Brain microvascular endothelial cell (primary cell): ENCODE measurements around the gene CD47.

ENCODE experiments used
- DNase-seq: peaks from one replicate; pipeline ENCODE4 v3.0.0-alpha.2; 2020
- H3K27ac ChIP-seq: fragments of 250-450 bp; sonication (Bioruptor Pico); 2 replicates; pipeline ENCODE4 v1.5.1; 2020; ENCODE audit warnings: mild to moderate bottlenecking, moderate library complexity
- H3K27me3 ChIP-seq: fragments of 250-450 bp; sonication (Bioruptor Pico); replicated peaks from 2 replicates; pipeline ENCODE4 v1.5.1; 2020; ENCODE audit warnings: mild to moderate bottlenecking
- H3K36me3 ChIP-seq: fragments of 250-450 bp; sonication (Bioruptor Pico); replicated peaks from 2 replicates; pipeline ENCODE4 v1.5.1; 2020; ENCODE audit warnings: mild to moderate bottlenecking
- H3K4me3 ChIP-seq: 2 replicates; pipeline ENCODE4 v1.5.1; 2011; ENCODE audit warnings: low read depth, mild to moderate bottlenecking, control low read depth, low read length, moderate library complexity
- in situ Hi-C: cut with HindIII; loops from 2 replicates; pipeline ENCODE4 v1.10.0; 2017; ENCODE audit warnings: low sequenced_read_pairs, low pct_ligation_motif_present
- TF ChIP-seq, protein P1 (sequence below): IDR thresholded peaks from 2 replicates; pipeline ENCODE4 v1.5.1; 2011; ENCODE audit warnings: low read depth, mild to moderate bottlenecking, moderate library complexity, low read length, control low read depth, inconsistent platforms; ENCODE audit errors: missing control alignments

Gene CD47

DNA sequence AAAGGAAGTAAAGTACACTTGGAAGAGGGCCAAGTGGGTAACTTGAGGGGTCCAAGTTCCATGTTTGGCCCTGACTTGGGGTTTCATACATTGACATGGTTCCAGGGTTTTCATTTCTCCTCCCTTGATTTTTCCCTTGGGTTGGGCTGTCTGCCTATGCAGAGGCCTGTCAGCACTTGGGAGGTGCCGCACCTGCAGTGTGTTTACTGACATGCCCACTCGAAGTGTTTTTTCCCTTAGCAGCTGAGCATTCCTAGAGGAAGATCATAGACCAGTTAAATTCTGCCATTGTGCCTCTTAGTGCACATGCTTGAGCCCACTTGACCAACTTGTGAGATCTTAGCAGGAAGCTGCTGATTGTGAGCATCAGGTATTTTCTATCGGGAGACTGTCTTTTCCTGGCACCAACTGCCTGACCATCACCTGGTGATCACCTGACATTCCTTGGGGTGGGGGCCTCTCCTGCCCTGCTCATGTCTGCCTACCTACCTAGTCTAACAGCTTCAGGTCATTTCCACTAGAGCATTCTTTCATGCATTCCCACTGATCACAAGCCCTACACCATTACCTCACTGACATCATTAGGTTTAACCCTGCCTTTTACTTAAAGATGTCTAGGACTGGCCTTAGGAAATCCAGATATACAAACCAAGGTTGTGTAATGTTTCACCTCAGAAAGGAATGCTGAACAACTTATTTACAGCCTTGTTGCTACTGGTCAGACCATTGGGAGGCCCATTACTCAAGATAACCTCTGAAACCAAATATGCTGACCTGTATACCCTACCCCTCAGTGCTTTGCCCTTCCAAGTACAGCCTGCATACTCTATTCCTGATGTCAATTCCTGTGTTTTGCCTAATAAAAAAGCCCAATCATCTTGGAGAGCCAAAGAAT lies 68.3 kb downstream of the CD47 start:
- in situ Hi-C loops: no loop called here
- TF ChIP-seq, protein P1, sequence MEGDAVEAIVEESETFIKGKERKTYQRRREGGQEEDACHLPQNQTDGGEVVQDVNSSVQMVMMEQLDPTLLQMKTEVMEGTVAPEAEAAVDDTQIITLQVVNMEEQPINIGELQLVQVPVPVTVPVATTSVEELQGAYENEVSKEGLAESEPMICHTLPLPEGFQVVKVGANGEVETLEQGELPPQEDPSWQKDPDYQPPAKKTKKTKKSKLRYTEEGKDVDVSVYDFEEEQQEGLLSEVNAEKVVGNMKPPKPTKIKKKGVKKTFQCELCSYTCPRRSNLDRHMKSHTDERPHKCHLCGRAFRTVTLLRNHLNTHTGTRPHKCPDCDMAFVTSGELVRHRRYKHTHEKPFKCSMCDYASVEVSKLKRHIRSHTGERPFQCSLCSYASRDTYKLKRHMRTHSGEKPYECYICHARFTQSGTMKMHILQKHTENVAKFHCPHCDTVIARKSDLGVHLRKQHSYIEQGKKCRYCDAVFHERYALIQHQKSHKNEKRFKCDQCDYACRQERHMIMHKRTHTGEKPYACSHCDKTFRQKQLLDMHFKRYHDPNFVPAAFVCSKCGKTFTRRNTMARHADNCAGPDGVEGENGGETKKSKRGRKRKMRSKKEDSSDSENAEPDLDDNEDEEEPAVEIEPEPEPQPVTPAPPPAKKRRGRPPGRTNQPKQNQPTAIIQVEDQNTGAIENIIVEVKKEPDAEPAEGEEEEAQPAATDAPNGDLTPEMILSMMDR: no peak
- Histone ChIP-seq H3K27ac (no peak overlapping the region), H3K36me3 (no peaks in the 10 kb centered on the region), H3K27me3 (no peaks in the 10 kb centered on the region), H3K4me3 (no peak overlapping the region)
- DNase-seq: no peak

DNA sequence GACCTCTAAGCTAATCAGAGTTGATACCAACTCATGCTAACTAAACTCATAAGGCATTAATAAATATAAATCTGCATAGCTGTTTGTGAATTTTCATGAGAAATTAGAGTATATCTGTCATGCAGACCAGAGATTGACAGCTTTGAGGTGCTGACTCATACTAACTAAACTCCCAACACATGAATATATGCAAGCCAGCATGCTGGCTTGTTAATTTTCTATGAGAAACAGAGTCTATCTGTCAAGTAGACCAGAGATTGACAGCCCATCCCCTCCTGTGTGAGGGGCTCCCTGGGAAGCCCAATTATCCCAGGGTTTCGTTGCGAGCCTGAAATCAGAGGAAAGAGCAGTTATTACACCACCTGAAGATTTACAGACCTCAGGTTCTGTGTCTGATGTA lies 69.3 kb downstream of the CD47 start:
- DNase-seq: no peak
- Histone ChIP-seq H3K36me3 (no peaks in the 10 kb centered on the region), H3K4me3 (no peak overlapping the region), H3K27me3 (no peaks in the 10 kb centered on the region), H3K27ac (no peak overlapping the region)
- in situ Hi-C loops: no loop called here
- TF ChIP-seq, protein P1: no peak

DNA sequence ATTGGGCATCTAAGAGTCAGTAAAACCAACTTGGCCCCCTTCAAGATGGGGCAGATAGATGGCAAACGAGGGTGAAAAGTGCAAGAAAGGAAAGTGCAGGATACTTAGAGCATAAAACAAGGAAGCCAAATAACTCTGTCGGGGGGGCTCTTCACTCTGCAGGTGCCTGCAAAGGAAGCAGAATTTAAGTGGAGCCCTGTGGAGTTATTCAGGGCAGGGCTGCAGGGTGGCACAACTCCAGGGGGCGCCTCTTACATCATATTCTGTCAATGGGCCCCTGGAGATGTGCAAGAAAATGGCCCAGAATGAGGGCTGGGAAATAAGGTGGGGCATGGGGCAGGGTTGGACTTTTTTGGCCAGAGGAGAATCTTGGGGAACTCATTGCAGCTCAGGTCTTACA lies 69.7 kb downstream of the CD47 start:
- no peaks in the 10 kb centered on the region for H3K27me3 ChIP-seq
- TF ChIP-seq, protein P1: no peak
- in situ Hi-C loops: no loop called here
- H3K27ac ChIP-seq: no peak overlapping the region
- H3K4me3 ChIP-seq: no peak overlapping the region
- H3K36me3 ChIP-seq: no peaks in the 10 kb centered on the region
- no peak for DNase-seq

DNA sequence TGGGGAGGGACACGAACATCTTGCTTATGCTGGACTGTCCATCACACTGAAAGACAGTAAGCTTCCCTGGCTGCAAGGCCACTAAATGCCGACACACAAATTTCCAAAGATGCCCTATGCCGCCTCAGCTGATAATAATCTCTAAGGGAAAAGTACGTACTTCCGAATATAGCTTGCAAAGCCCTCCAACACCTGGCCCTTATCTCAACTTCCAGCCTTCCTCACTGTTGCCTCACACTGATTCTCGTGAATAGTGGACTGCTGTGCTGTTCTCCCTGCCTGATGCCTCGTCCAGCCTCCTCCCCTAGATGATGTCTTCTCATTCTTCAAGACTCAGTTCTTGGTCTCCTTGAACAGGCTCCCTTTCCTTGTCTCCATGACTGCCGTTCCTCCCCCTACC lies 72.3 kb downstream of the CD47 start:
- in situ Hi-C loops: no loop called here
- Histone ChIP-seq H3K36me3 (no peaks in the 10 kb centered on the region), H3K27me3 (no peaks in the 10 kb centered on the region), H3K4me3 (no peak overlapping the region), H3K27ac (no peak overlapping the region)
- DNase-seq: no peak
- TF ChIP-seq, protein P1: no peak

DNA sequence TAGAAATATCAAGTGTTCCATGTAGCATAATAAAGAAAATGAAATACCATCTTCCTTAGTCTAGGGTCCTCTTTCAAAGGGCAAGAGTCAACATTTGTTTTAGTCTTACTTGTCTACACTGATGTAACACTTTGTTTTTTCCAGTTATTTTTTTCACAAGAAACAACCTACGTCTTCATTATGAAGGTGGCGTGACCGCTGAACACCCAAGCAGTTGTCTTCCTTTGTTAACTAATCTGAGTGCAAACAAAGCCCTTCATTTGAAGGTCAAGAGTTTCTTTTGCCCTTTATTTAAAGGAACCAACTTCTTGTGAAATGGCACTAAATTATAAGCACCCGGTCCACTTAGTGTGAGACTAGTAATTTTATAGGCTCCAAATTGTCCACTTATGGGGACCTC lies 73.2 kb downstream of the CD47 start:
- Histone ChIP-seq H3K4me3 (no peak overlapping the region), H3K27ac (no peak overlapping the region), H3K36me3 (no peaks in the 10 kb centered on the region), H3K27me3 (no peaks in the 10 kb centered on the region)
- DNase-seq: no peak
- TF ChIP-seq, protein P1: no peak
- in situ Hi-C loops: no loop called here

DNA sequence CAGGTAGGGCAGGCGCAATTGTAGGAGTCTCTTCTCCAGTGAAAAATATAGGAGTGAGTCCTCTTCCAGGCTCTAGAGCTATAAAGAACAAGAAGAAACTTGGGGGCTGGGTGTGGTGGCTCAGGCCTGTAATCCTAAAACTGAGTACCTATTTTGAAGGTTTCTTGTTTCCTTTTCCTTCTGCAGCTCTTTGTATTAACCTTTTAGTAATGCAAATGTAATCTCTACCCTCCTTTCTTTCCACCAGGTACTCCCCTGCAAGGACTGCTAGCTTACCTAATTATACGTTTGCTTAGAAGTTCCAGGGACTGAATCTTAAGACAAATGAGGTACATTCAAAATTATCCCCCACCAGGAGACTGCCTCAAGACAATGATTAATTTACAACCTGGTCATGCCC lies 75.9 kb downstream of the CD47 start:
- in situ Hi-C loops: no loop called here
- no peaks in the 10 kb centered on the region for H3K36me3 ChIP-seq
- H3K27me3 ChIP-seq: no peaks in the 10 kb centered on the region
- no peak for DNase-seq
- no peak overlapping the region for H3K4me3 ChIP-seq
- H3K27ac ChIP-seq: no peak overlapping the region
- TF ChIP-seq, protein P1: no peak
